A549 treated with dexamethasone at 1 μM for 4 hours (cell line): ENCODE results near the gene TCF19. TPM values are rescaled to one million over a fixed set of nuclear protein-coding genes. Genes with fewer than 3 reads are reported as not detected.

Experiments
- total RNA-seq: library from RNA; stranded (reverse); fragments of 200-300 nt; extraction: Qiagen RNA extraction; gene quantifications from 5 replicates; pipeline ENCODE4 v1.2.3, GENCODE V29; 2022

The TCF19 gene, protein sequence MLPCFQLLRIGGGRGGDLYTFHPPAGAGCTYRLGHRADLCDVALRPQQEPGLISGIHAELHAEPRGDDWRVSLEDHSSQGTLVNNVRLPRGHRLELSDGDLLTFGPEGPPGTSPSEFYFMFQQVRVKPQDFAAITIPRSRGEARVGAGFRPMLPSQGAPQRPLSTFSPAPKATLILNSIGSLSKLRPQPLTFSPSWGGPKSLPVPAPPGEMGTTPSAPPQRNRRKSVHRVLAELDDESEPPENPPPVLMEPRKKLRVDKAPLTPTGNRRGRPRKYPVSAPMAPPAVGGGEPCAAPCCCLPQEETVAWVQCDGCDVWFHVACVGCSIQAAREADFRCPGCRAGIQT
- 11.7 to 16.7 TPM (median 15.3 TPM) in 5 replicates for total RNA-seq

DNA sequence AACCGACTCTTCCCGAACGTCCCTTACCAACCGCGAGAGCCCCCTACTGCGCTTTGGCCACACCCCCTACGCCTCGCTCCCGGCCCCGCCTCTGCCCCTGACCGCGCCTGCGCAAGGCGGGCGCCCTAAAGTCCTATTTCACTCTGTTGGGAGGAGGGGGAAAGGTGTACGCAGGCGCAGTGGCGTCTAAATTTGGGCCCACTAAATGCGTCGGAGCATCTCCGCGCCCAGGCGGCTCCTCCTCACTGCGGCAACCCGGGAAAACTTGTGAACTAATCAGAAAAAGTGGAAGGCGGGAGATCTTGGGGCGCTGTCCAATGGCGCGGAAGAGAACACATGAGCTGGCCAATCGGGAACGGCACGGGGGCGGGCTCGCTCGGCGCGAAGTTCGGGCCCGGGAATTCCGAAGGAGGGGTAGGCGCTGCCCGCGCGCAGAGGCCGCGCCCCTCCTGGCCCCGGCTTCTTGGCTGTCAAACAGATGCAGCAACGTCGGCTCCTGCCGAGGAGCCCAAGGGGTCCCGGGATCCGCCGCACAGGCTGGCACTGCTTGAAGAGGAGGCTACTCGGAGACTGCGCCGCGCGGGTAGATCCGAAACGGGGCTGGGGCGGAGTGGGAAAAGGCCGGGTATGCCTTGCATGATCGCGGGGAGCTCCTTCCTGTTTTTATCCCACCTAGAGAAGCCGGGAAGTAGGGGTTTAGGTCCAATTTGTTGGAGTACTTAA, at the start of gene TCF19:
Gene TCF19 (plus strand): TSS at position 450 of the 723 bp plus-strand sequence. CDS start 881 bp downstream, outside the sequence.

DNA sequence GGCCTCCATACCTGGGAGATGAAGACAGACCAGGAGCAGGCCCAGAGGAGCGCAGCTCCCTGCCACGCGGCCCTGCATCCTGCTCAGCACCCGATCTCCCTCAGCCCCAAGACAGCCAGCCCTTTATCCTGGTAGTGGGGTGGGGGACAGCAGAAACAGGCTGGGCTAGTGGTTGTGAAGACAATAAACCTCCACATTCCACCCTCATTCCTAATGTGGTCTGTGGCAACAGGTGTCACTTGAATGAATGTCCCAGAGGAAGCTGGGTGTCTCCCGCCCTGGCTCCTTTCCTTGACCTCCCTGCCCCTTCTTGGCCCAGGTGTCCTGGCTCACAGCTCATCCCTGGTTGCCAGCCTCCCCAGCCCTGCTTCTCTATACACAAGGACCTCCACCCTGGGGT, 45.9 kb upstream of the TCF19 start, which contains the start of gene C6orf15:
Gene C6orf15 (minus strand): TSS at position 98 of the 400 bp plus-strand sequence. CDS start 20 bp downstream, at position 78.

DNA sequence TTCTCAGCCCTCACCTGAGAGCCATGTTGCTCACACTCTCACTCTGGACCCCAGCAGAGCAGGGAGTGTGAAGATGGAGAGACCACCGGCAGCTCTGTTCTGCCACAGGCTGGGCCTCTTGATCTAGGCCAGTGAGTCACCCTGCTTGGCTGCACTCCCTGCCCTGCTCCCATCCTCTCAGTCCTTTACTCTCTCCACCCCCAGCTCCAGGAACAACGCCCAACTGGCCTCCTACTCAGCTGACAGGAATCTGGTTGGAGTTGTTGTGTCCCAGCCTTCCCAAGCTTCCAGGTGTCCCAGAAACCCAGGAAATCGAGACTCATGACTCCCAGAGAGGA, 43.9 kb upstream of the TCF19 start, which contains the start of gene PSORS1C1:
Gene PSORS1C1 (plus strand): TSS at position 260 of the 338 bp plus-strand sequence. CDS start 14,833 bp downstream, outside the sequence.

DNA sequence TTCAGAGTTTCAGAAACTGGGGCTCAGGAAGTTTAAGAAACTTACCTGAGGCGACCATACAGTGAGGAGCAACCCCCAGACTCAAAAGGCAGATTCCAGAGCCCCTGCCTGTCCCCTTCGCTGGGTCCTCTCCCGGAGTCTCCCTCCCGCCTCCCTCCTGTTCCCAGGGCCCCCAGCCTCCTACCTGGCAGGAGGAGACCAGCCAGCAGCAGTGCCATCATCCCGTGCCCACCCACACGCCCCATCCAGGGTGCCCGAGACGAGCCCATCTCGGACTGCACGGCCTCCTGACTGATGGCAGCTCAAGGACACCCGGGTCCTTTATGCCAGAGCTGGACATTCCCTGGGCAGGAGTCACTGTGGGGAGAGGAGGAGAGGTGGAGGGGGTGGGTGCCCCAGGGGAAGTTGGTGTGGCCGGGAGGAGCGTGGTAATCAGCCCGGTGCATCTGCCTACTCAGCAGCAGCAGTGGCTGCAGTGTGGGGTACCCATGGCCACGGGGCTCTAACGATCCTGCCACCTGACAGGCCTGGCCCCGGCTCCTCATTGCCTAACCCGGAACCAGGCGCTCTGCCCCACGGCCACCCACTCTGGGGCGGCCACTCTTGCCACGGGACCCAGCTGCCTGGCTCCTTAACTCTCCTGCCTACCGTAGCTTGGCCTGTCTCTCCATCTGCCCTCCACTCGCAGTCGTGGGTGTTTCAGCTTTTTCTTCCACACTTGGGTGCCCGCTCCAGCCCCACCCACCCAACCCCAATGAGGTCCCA, 38.1 kb upstream of the TCF19 start, which contains the start of gene CDSN:
Gene CDSN (minus strand): TSS at position 296 of the 765 bp plus-strand sequence. CDS start 27 bp downstream, at position 269.

DNA sequence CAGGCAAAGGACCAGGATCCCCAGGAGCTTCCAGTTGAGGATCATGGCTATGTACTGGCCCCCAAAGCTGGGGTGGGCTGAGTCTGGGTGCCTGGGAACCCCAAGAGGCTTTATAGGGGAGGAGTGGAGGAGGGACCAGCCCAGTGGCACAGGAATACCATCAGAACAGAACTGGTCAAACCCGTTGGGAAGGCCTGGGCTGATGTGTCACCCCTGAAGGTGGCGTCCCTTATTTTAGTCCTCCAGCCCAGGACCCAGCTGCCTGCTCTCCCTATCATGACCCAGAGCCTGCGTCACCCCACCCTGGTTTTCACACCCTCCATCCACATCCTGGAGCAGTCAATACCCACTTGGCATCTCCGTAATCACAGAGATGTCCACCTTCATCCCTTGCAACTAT, 19.4 kb upstream of the TCF19 start, which contains the start of gene PSORS1C2:
Gene PSORS1C2 (minus strand): TSS at position 85 of the 400 bp plus-strand sequence. CDS start 40 bp downstream, at position 45.

DNA sequence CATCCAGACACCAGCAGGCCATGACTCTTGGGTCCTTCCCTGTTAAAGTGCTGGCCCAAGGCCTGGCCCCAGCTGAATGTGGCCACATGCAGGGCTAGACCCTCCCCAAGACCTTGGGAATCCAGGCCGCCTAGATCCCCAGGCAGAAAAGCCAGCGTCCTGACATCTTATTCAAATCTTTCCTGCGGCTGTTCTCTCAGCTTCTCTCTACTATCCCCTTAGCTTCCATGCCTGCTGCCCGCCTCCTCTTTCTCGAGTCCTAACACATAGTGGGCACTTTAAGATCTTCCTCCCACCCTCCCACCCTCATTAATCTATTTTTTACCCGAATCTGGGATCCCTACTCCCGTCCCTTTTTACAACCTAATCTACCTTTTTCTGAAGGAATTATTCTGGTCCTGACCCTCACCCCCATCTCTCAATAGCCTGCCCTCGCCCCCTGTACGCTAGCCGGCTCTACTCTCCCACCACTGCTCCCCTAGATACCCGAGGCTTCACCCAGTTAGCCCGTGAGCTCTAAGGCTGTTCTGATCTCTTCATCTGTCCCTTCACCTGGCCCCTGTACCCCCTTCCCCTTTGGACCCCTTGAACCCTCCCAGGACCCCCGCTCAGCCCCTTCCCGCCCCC, 763 bp upstream of the TCF19 start, which contains the start of gene CCHCR1:
Gene CCHCR1 (minus strand): TSS at position 290 of the 627 bp plus-strand sequence. CDS start 202 bp downstream, at position 88.

DNA sequence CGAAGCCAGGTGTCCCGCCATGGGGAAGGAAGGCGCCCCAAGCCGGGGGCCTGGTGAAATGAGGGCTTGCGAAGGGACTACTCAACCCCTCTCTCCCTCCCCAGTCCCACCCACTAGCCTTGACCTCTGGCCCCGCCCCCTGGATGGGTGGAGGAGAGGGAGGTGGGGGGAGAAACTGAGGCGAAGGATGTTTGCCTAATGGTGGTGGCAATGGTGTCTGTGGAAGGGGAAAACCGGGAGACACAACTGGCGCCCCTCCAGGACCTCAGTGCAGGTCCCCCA, 12.2 kb downstream of the TCF19 start, which contains the start of gene POU5F1:
Gene POU5F1 (minus strand): TSS at position 83 of the 282 bp plus-strand sequence. CDS start 62 bp downstream, at position 21.

Other genes with a start within 250 kb of the TCF19 start
- gene VARS2, start 244.4 kb upstream of the TCF19 start, total RNA-seq: 11.6 to 16.2 TPM (median 15.7 TPM) in 5 replicates
- gene SFTA2, start 226.4 kb upstream of the TCF19 start, total RNA-seq: 0.11 to 0.15 TPM in 2 of 5 replicates, not detected in the others
- gene MUCL3, start 217.6 kb upstream of the TCF19 start, total RNA-seq: 0.06 to 0.15 TPM (median 0.10 TPM) in 5 replicates
- gene MUC21, start 174.9 kb upstream of the TCF19 start, total RNA-seq: 0.02 TPM in 1 of 5 replicates, not detected in the others
- gene MUC22, start 148.1 kb upstream of the TCF19 start, total RNA-seq: 0.01 to 0.05 TPM (median 0.02 TPM) in 5 replicates
- gene C6orf15, start 46.0 kb upstream of the TCF19 start, total RNA-seq: 0.07 TPM in 1 of 5 replicates, not detected in the others
- 4.4 to 6.7 TPM (median 6.1 TPM) in 5 replicates for gene PSORS1C1, start 43.8 kb upstream of the TCF19 start, total RNA-seq
- 0.04 to 0.08 TPM (median 0.06 TPM) in 4 of 5 replicates, not detected in the other for gene CDSN, start 38.1 kb upstream of the TCF19 start, total RNA-seq
- 0.09 TPM in 1 of 5 replicates, not detected in the others for gene PSORS1C2, start 19.5 kb upstream of the TCF19 start, total RNA-seq
- gene CCHCR1, start 787 bp upstream of the TCF19 start, total RNA-seq: 7.1 to 8.3 TPM (median 7.5 TPM) in 5 replicates
- gene POU5F1, start 12.1 kb downstream of the TCF19 start, total RNA-seq: 11.8 to 22.2 TPM (median 16.0 TPM) in 5 replicates
- gene HLA-C, start 113.5 kb downstream of the TCF19 start, total RNA-seq: 42.8 to 53.6 TPM (median 51.6 TPM) in 5 replicates
- 20.6 to 32.4 TPM (median 22.0 TPM) in 5 replicates for gene HLA-B, start 198.6 kb downstream of the TCF19 start, total RNA-seq
- gene MICA, start 245.0 kb downstream of the TCF19 start, total RNA-seq: 27.4 to 29.3 TPM (median 28.6 TPM) in 5 replicates